Measurements from ENCODE around the gene MAST1.
A peak's percentile ranks its signal among the peaks of the same experiment; 100 is the strongest.
"Not testable (repeated sequence)": the region's sequence is repeated elsewhere in the genome, so short reads cannot be mapped to it uniquely, and the experiment has no call there.

Gene MAST1

GRCh38 chr19:12838182-12838885 is at the start of gene MAST1:
TSS of gene MAST1 (plus strand) at chr19:12838515. CDS start at chr19:12838573, 58 bp downstream.
- DNase-seq: no peak

GRCh38 chr19:12788682-12789097 is 49.6 kb upstream of the MAST1 start:
- DNase-seq: peak; percentile 27 to 33

- no peak for DNase-seq
These were observed 49.0 kb upstream of the MAST1 start for GRCh38 chr19:12789098-12789903.

- DNase-seq: peak; percentile 89 to 93
These were observed 48.3 kb upstream of the MAST1 start for GRCh38 chr19:12789904-12790619.

GRCh38 chr19:12790628-12791344 is 47.5 kb upstream of the MAST1 start:
- DNase-seq: no peak

GRCh38 chr19:12791345-12792050 is 46.8 kb upstream of the MAST1 start, which contains the start of gene JUNB:
TSS of gene JUNB (plus strand) at chr19:12791486. CDS start at chr19:12791772, 286 bp downstream.
- DNase-seq: peak; percentile 89 to 93

GRCh38 chr19:12792051-12792852 is 46.1 kb upstream of the MAST1 start:
- DNase-seq: peak; percentile 47 to 84

- peak in 1 of 2 donors; percentile 16 for DNase-seq
These were observed 45.4 kb upstream of the MAST1 start for GRCh38 chr19:12792853-12793289.

- peak; percentile 83 to 97 for DNase-seq
These were observed 44.8 kb upstream of the MAST1 start for GRCh38 chr19:12793290-12794195.

GRCh38 chr19:12794196-12794941 is 43.9 kb upstream of the MAST1 start:
- no peak for DNase-seq

- no peak for DNase-seq
These were observed 43.3 kb upstream of the MAST1 start for GRCh38 chr19:12794971-12795381.

GRCh38 chr19:12796146-12797071 is 41.9 kb upstream of the MAST1 start:
- DNase-seq: peak; percentile 55

- DNase-seq: no peak
These were observed 41.2 kb upstream of the MAST1 start for GRCh38 chr19:12797141-12797587.

GRCh38 chr19:12797607-12798006 is 40.7 kb upstream of the MAST1 start:
- not testable (repeated sequence) for DNase-seq

- DNase-seq: no peak
These were observed 38.4 kb upstream of the MAST1 start for GRCh38 chr19:12799742-12800465.

GRCh38 chr19:12800466-12800770 is 37.9 kb upstream of the MAST1 start:
- DNase-seq: no peak

GRCh38 chr19:12800923-12801465 is 37.3 kb upstream of the MAST1 start:
- no peak for DNase-seq

Data from bone marrow (tissue), 2 donors.